Measurements from ENCODE around the gene MARK3. TPM values are rescaled to one million over a fixed set of nuclear protein-coding genes. Genes with fewer than 3 reads are reported as not detected.

The MARK3 gene
- total RNA-seq, 1 donor from 2014 or later, result 124 TPM

DNA sequence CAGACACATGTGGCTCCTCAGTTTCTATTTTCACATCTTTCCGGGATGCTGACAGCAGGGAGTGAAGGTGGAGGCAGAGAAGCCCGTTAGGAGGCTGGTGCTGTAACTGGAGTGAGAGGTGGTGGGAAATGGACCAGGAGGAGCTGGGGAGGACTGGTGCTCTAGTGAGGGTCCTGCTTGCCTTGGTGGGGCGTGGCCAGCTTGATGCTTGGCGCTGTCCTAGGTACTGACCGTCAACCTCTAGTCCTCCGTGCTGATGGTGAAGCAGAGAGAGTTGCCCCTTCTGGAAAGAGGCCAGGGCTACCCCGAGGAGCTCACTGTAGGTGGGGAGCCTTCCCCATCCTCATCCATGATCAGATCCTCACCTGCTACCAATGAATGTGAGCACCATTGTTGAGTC lies 145.2 kb downstream of the MARK3 start:
- Histone ChIP-seq H3K27ac (ENCODE audit: low read depth, low read length) (no peak overlapping the region), H3K4me2 (ENCODE audit: low read length) (peak overlapping the region; percentile 89), H3K9me3 (ENCODE audit: insufficient read depth, low read depth, low read length) (no peaks in the 10 kb centered on the region), H3K36me3 (ENCODE audit: insufficient read depth, low read length) (no peaks in the 10 kb centered on the region), H3K27me3 (ENCODE audit: insufficient read depth, low read length) (no peaks in the 10 kb centered on the region), H3K79me2 (ENCODE audit: insufficient read depth, low read length) (peaks cover 37% of the 10 kb centered on the region), H4K20me1 (ENCODE audit: insufficient read depth, low read length) (peaks cover 37% of the 10 kb centered on the region), H3K4me1 (ENCODE audit: insufficient read depth, low read length) (peaks cover 20% of the 10 kb centered on the region), H3K4me3 (ENCODE audit: insufficient read depth, low read depth, low read length) (no peak overlapping the region), H3K9ac (ENCODE audit: low read length) (no peak overlapping the region), H2AFZ (ENCODE audit: low read depth, low read length) (no peak overlapping the region)
- Mint-ChIP-seq H3K27me3 (ENCODE audit: low read depth, unreplicated experiment) (no peaks in the 10 kb centered on the region), H3K36me3 (ENCODE audit: low read depth, unreplicated experiment) (peaks cover 6% of the 10 kb centered on the region), H3K9me3 (ENCODE audit: unreplicated experiment) (no peaks in the 10 kb centered on the region), H3K27ac (ENCODE audit: unreplicated experiment) (peak overlapping the region; percentile 69), H3K4me3 (ENCODE audit: unreplicated experiment) (peak overlapping the region; percentile 96), H3K4me1 (ENCODE audit: low read depth, unreplicated experiment) (peaks cover 16% of the 10 kb centered on the region)
- no peak for DNase-seq (ENCODE audit: low read depth)
- TF ChIP-seq, protein P1, sequence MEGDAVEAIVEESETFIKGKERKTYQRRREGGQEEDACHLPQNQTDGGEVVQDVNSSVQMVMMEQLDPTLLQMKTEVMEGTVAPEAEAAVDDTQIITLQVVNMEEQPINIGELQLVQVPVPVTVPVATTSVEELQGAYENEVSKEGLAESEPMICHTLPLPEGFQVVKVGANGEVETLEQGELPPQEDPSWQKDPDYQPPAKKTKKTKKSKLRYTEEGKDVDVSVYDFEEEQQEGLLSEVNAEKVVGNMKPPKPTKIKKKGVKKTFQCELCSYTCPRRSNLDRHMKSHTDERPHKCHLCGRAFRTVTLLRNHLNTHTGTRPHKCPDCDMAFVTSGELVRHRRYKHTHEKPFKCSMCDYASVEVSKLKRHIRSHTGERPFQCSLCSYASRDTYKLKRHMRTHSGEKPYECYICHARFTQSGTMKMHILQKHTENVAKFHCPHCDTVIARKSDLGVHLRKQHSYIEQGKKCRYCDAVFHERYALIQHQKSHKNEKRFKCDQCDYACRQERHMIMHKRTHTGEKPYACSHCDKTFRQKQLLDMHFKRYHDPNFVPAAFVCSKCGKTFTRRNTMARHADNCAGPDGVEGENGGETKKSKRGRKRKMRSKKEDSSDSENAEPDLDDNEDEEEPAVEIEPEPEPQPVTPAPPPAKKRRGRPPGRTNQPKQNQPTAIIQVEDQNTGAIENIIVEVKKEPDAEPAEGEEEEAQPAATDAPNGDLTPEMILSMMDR (IDR thresholded peaks at IDR 0.05; ENCODE audit: insufficient read depth, low read depth, low read length), result no peak
- no peak for FAIRE-seq

DNA sequence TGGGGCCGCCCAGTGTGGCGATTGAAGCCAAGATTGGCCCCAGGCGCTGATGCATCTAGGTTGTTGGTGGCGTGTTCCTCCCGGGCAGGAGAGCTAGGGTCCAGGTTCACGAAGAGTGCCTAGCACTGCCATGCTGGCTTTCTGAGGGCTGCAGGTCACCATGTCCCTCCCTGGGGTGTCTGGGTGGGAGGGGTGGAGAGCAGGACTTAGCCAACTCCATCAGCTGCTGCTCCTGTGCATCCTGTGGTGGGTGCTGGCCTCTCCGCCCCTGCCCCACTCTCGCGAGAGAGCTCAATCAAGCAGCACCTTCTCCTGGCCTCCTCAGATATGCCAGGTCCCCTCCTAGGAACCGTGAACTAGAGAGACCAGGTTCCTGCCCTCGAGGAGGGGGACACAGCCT lies 145.6 kb downstream of the MARK3 start:
- peaks cover 6% of the 10 kb centered on the region for H3K36me3 Mint-ChIP-seq (ENCODE audit: low read depth, unreplicated experiment)
- H3K4me1 Mint-ChIP-seq (ENCODE audit: low read depth, unreplicated experiment), result peaks cover 16% of the 10 kb centered on the region
- TF ChIP-seq, protein P1 (IDR thresholded peaks at IDR 0.05; ENCODE audit: insufficient read depth, low read depth, low read length), result no peak
- no peak for TF ChIP-seq EZH2 (IDR thresholded peaks at IDR 0.05; ENCODE audit: insufficient read depth, low read length)
- no peak overlapping the region for H3K27ac ChIP-seq (ENCODE audit: low read depth, low read length)
- H3K4me2 ChIP-seq (ENCODE audit: low read length), result no peak overlapping the region
- peaks cover 41% of the 10 kb centered on the region for H4K20me1 ChIP-seq (ENCODE audit: insufficient read depth, low read length)
- no peaks in the 10 kb centered on the region for H3K27me3 Mint-ChIP-seq (ENCODE audit: low read depth, unreplicated experiment)
- no peaks in the 10 kb centered on the region for H3K9me3 Mint-ChIP-seq (ENCODE audit: unreplicated experiment)
- no peak overlapping the region for H3K4me3 Mint-ChIP-seq (ENCODE audit: unreplicated experiment)
- H3K9me3 ChIP-seq (ENCODE audit: insufficient read depth, low read depth, low read length), result no peaks in the 10 kb centered on the region
- H3K4me1 ChIP-seq (ENCODE audit: insufficient read depth, low read length), result peaks cover 20% of the 10 kb centered on the region
- FAIRE-seq, result no peak
- DNase-seq (ENCODE audit: low read depth), result no peak
- no peaks in the 10 kb centered on the region for H3K36me3 ChIP-seq (ENCODE audit: insufficient read depth, low read length)
- H3K27me3 ChIP-seq (ENCODE audit: insufficient read depth, low read length), result no peaks in the 10 kb centered on the region
- no peak overlapping the region for H3K27ac Mint-ChIP-seq (ENCODE audit: unreplicated experiment)
- no peak overlapping the region for H3K9ac ChIP-seq (ENCODE audit: low read length)
- H3K4me3 ChIP-seq (ENCODE audit: insufficient read depth, low read depth, low read length), result no peak overlapping the region
- H3K79me2 ChIP-seq (ENCODE audit: insufficient read depth, low read length), result peaks cover 37% of the 10 kb centered on the region
- no peak overlapping the region for H2AFZ ChIP-seq (ENCODE audit: low read depth, low read length)

DNA sequence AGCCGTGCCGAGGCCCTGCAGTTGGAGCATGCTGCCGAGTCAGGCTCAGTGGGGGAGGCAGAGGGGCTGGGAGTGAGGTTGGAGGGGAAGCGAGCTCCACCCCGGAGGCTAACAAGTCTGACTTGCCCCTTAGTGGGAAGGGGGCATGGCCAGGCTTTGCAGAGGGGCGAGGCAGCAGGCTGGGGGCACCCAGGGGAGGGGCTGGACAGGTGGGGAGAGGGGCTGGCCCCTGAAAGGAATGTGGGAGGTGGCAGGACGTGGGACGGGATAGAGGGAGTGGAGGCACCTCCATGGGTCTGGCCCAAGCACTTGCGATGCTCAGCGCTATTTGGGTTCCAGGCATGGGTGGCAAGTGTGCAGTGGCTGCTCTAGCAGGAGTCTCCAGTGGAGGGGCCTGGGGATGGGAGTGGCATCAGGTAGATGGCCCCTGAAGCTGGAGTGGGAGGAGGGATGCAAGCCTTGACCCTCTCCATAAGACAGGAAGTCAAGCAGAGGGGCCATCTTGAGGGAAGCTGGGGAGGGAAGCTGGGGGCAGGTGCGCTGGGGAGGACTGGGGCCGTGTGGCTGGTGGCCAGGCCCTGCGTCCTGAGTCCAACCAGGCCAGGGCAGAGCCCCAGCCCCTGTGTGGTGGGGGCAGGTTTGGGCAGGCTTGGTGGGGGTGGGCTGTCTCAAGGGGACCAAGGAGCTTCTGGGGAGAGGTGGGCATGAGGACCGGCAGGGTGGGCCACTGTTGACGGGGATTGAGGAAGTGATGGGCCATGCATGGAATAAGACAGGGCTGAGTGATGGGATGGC lies 146.4 kb downstream of the MARK3 start:
- FAIRE-seq (no peak), DNase-seq (ENCODE audit: low read depth) (no peak)
- Histone ChIP-seq H2AFZ (ENCODE audit: low read depth, low read length) (no peak overlapping the region), H3K36me3 (ENCODE audit: insufficient read depth, low read length) (no peaks in the 10 kb centered on the region), H4K20me1 (ENCODE audit: insufficient read depth, low read length) (peaks cover 47% of the 10 kb centered on the region), H3K9ac (ENCODE audit: low read length) (no peak overlapping the region), H3K9me3 (ENCODE audit: insufficient read depth, low read depth, low read length) (no peaks in the 10 kb centered on the region), H3K4me3 (ENCODE audit: insufficient read depth, low read depth, low read length) (no peak overlapping the region), H3K27me3 (ENCODE audit: insufficient read depth, low read length) (no peaks in the 10 kb centered on the region), H3K27ac (ENCODE audit: low read depth, low read length) (no peak overlapping the region), H3K4me1 (ENCODE audit: insufficient read depth, low read length) (peaks cover 20% of the 10 kb centered on the region), H3K4me2 (ENCODE audit: low read length) (no peak overlapping the region), H3K79me2 (ENCODE audit: insufficient read depth, low read length) (peaks cover 37% of the 10 kb centered on the region)
- Mint-ChIP-seq H3K4me1 (ENCODE audit: low read depth, unreplicated experiment) (peaks cover 16% of the 10 kb centered on the region), H3K27ac (ENCODE audit: unreplicated experiment) (no peak overlapping the region), H3K9me3 (ENCODE audit: unreplicated experiment) (no peaks in the 10 kb centered on the region), H3K4me3 (ENCODE audit: unreplicated experiment) (no peak overlapping the region), H3K27me3 (ENCODE audit: low read depth, unreplicated experiment) (no peaks in the 10 kb centered on the region), H3K36me3 (ENCODE audit: low read depth, unreplicated experiment) (peaks cover 6% of the 10 kb centered on the region)
- TF ChIP-seq, protein P1 (IDR thresholded peaks at IDR 0.05; ENCODE audit: insufficient read depth, low read depth, low read length), result no peak
- TF ChIP-seq EZH2 (IDR thresholded peaks at IDR 0.05; ENCODE audit: insufficient read depth, low read length), result no peak
